Measurements from ENCODE around the gene KRTAP4-3.
"Not testable (repeated sequence)": the region's sequence is repeated elsewhere in the genome, so short reads cannot be mapped to it uniquely, and the experiment has no call there.

KRTAP4-3 gene

DNA sequence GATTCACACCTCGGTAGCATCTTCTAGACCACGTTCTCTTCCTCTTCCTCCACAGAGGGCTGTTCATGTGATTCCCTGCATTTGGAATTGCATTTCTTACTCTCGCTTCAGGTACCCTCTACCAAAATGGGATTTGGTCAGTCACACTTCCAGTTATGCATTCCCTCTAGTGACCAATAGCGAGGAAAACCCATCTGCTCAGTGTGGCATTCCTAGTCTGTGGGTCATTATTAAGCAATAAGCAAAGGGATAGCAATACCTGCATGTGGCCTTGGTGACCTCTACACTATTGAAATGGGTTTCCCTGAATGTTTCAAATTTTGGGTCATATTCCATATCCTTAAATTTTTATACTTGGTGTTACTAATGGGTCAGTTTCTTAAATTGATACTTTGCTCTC, 18.0 kb downstream of the KRTAP4-3 start:
- no peak for DNase-seq

DNA sequence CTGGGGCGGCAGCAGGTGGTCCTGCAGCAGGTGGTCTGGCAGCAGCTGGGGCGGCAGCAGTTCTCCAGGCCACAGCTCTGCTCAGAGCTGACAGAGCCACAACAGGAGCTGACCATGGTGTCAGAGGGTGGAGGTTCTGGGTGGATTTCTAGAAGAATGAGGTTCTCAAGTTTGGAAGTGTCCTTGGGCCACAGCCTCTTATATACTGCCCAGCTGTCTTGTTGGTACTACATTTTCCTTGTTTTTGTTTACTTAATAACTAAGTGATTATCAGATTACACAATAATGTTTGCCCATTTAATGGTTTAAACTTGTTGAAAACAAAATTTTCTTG, 18.4 kb downstream of the KRTAP4-3 start, which contains the start of gene KRTAP4-5:
Gene KRTAP4-5, minus strand, starts transcription at position 174 of the 334 bp plus-strand sequence. Its CDS starts 58 bp downstream, at position 116.
- no peak for DNase-seq

DNA sequence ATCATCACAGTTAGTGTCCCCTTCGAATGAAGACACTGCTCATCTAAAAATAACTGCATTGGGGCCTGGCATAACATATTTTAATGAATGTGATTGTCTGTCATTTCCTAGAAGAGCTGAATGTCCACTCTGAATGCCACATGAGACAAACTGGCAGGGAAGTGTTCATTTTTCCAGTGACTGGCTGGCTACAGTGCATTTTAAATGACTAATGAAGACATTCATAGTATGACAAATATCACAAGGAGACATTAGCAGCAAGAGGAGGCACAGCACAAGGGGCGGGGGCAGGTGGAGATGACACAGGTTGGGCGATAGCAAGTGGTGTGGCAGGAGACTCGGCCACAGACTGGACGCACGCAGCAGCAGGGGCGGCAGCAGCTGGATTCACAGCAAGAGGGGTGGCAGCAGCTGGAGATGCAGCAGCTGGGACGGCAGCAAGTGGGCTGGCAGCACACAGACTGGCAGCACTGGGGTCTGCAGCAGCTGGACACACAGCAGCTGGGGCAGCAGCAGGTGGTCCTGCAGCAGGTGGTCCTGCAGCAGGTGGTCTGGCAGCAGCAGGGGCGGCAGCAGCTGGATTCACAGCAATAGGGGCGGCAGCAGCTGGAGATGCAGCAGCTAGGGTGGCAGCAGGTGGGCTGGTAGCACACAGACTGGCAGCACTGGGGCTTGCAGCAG, 18.9 kb downstream of the KRTAP4-3 start:
- DNase-seq, result not testable (repeated sequence)

- no peak for DNase-seq
These were observed 20.4 kb downstream of the KRTAP4-3 start for GRCh38 chr17:41147531-41148204.

DNA sequence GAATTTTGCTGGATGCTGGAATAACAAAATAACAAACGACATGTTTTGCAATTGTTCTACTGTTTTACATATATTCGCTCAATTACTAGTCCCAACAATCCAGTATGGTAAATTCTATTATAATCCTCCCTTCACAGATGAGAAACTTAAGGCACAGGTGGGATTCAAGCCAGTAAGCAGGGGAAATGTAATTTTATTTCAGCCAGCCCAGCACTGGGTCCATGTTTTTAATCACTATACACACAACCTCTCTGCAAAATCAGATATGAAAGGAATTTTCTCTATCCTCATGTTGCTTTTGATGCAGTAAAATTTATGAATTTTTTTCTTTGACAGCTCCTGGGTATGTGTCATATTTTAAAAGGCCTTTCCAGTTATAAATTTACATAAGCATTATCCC, 22.8 kb downstream of the KRTAP4-3 start:
- no peak for DNase-seq

- no peak for DNase-seq
These were observed 23.2 kb downstream of the KRTAP4-3 start for GRCh38 chr17:41144846-41145245.

DNA sequence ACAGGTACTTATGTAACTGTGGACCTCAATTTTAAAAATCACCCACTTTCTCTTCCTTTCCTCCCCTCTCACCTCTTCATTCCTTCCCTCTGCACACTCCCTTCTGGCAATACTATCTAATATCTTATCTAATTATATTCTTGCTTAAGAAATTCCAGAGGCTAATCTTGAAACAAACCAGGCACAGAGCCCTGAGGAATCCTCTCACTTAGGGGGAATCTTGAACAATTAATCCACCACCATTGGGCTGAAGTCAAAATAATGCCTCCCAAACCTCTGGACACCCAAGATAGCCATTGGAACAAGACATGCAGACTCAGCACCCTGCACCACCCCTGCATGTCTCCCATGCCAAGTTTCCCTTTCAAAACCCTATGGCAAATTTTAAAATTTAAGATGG, 26.7 kb downstream of the KRTAP4-3 start:
- no peak for DNase-seq

DNA sequence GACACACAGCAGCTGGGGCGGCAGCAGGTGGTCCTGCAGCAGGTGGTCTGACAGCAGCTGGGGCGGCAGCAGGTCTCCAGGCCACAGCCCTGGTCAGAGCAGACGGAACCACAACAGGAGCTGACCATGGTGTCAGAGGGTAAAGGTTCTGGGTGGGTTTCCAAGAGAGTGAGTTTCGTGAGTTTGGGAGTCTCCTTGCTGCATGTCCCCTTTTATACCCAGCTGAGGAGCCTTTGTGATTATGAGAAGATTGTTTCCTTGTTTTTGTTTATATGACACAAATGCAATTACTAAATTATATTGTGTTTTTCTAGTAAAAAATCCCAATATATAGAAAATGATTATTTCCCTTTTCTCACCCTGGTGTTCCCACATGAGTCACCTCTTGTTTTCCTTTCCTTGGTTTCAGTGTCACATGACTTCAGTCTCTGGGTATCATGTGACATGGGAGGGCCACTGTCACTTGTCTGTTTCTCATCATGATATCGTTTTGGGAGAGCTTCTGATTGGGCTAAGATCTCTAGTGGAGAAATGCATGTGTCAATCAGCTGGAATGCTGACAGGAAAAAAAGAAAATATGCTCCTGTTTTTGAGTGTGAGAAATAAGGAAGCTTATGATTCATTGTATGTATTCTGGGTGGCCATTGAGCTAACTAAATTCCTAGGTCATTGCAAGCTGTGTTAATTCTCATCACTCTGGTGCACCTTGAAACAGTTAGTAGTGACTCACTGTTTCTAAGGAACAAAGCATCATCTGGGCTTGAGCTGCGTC, 27.5 kb downstream of the KRTAP4-3 start, which contains the start of gene KRTAP4-6:
Gene KRTAP4-6, minus strand, starts transcription at position 185 of the 772 bp plus-strand sequence. Its CDS starts 57 bp downstream, at position 128.
- DNase-seq, result no peak

GRCh38 chr17:41139865-41140264, 28.2 kb downstream of the KRTAP4-3 start:
- DNase-seq, result not testable (repeated sequence)

DNA sequence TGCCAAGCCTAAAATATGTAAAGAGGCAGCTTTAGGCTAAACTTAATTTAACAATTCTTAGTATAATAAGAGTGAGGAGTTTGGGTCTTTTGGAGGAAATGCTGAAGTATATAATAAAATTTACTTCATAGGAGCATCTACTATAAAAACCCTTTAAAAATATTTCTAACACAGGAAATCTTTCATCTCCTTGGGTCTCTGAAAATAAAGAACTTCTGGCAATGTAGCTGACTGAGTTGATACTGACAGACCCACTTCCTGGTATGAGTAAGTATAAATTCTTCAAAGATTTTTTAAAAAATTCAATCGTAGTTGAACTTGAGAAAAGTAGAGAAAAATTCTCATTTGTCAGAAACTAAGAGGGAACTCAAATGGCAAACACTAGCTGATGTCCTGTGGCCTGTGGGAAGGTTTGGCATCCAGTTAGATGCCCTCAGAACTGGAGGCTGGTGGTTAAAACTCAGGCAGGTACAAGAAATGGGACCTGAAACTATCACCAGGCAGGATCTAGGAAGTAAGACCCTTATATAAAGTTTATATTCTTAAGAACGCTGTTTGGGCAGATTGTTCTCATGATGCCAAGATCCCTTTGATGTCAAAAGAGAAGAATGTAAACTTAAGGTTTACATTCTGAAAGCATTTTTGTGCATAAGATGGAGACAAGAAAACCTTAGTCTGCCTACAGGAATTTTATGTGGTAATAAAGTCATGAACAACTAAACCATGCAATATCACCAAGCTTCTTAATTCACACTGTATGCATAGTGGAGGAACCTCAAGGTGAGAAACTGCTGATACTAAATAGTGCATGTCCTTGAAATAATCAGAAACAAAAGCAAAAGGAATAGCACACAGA, 33.9 kb downstream of the KRTAP4-3 start:
- DNase-seq, result no peak

DNA sequence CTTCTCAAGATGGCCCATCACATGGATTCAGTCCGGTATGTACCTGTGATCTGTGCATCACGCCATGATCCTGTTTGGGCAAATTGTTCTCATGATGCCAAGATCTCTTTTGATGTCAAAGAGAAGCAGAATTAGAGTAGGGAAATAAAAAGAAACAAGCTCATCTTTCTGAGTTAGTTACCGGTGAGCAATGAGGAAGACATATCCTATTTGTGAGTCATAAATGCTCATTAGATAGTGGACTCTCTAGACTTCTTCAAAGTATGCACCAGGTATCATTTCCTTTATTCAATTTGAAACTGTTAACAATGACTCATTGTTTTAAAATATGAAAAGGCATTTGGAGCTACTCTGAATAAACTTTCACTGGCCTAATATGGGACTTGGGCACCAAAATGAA, 36.0 kb downstream of the KRTAP4-3 start:
- DNase-seq, result no peak

DNA sequence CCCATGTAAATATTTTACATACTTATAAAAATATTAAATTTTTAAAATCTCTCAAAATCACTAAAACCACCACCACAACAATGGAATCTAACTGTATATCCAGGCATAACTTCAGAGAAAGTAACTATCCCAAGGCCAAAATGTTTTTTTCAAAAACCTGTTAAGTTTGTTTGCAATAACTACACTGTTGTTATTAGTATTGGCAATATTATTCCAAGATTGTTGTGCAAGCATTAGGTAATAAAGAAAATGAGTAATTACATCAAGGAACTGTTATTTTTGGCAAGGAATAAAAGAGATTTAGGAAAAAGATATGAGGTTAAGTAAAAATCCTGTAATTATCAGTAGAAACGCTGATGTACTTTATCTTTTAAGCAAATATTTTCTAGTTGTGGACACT, 40.6 kb downstream of the KRTAP4-3 start:
- DNase-seq, result no peak

DNA sequence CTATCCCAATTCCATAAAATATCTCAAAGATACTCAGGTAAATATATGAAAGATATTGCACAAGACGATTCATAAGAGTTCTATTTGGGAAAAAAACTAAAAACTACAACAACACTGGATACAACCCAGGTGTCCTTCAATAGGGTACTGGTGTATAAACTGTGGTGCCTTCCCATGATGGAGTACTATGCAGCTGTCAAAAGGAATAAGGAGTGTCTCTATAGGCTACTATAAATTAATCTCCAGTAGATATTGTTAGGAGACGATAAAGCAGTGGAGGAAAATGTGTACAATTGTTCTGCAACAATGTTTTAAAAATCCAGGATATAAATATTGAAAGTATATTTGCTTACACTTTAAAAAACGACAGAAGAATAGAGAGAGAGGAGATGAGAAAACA, 41.6 kb downstream of the KRTAP4-3 start:
- DNase-seq, result no peak

DNA sequence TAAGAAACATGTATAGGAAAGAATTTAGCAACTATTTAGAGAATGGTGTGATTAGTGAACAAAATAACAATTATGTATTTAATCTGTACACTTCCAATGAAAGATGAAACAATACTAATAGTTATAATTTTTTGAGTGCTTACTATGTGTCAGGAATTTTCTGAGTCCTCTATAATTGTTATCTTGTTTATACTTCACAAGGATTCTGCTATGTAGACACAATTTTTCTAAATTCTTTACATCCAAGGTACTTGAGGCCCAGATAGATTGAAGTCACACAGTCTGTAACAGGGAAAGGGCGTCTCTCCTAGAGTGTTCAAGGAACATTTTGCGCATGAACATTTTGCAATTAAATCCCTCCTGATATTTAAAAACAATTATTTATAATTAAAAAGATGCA, 43.0 kb downstream of the KRTAP4-3 start:
- no peak for DNase-seq

GRCh38 chr17:41123991-41124371, 44.0 kb downstream of the KRTAP4-3 start, which contains the start of gene KRTAP4-12:
Gene KRTAP4-12 (minus strand): TSS chr17:41124182. CDS start chr17:41124122, 60 bp downstream.
- DNase-seq, result not testable (repeated sequence)

GRCh38 chr17:41123292-41123990, 44.6 kb downstream of the KRTAP4-3 start:
- DNase-seq, result not testable (repeated sequence)

- DNase-seq, result no peak
These were observed 46.3 kb downstream of the KRTAP4-3 start for GRCh38 chr17:41121742-41122141.

- DNase-seq, result not testable (repeated sequence)
These were observed 48.0 kb downstream of the KRTAP4-3 start for GRCh38 chr17:41119696-41120690.

GRCh38 chr17:41118721-41119120, 49.3 kb downstream of the KRTAP4-3 start:
- no peak for DNase-seq

GRCh38 chr17:41117846-41118386, 50.1 kb downstream of the KRTAP4-3 start, which contains the start of gene KRTAP4-11:
Gene KRTAP4-11 (minus strand): TSS chr17:41118373. CDS start chr17:41118315, 58 bp downstream.
- not testable (repeated sequence) for DNase-seq

Data from NCI-H1092 (cell line).